Keratinocyte (primary cell): ENCODE results near the gene PRKAR2B.

ENCODE experiments used
- CTCF ChIP-seq, 3 experiments: IDR thresholded peaks in 1 of 3; conservative IDR thresholded peaks in 1 of 3; optimal IDR thresholded peaks in 1 of 3; 2 replicates in 2 of 3; 3 replicates in 1 of 3; pipeline versions ENCODE3 to v1.5.1; 2011; ENCODE audit warnings: low read length in 3 of 3, mild to moderate bottlenecking in 3 of 3, moderate library complexity in 2 of 3, control low read depth in 1 of 3, inconsistent platforms in 1 of 3; ENCODE audit not compliant: insufficient read depth in 2 of 3; ENCODE audit errors: extremely low read depth in 1 of 3
- EZH2 ChIP-seq: IDR thresholded peaks from one replicate; pipeline ENCODE4 v1.6.1; 2012; ENCODE audit warnings: inconsistent platforms, mild to moderate bottlenecking, low read length, moderate library complexity

DNA sequence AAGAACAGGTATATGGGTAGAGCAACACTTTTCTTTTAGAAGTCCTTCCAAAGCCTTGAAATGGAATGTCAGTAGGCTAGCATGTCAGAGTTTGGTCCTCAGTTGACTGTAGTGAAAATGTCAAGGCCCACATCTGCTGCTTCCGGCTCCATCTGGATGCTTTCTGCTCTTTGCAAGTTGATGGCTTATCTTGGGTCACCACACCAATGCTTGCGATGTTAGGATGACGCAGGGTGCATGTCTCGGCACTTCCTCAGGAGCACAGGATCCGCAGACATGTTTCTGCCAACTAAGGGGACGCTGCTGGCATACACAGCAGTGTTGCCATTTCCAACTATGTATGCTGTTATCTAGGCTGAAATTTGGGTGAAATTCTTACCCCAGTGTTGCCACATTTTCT, 110.3 kb downstream of the PRKAR2B start:
- TF ChIP-seq CTCF (optimal IDR thresholded peaks at IDR 0.05 in 1 of 3, IDR thresholded peaks at IDR 0.05 in 1 of 3, conservative IDR thresholded peaks at IDR 0.05 in 1 of 3; ENCODE audit: extremely low read depth in 1 of 3, insufficient read depth in 2 of 3, low read length in 3 of 3) = no peak
- TF ChIP-seq EZH2 = no peak
